Measurements from ENCODE around the gene MOCOS.

The MOCOS gene

GRCh38 chr18:36284268-36284667, 97.0 kb downstream of the MOCOS start:
- no peaks in the 10 kb centered on the region for H3K9me2 ChIP-seq (ENCODE audit: low read depth, low read length)
- H4K20me1 ChIP-seq (ENCODE audit: insufficient read depth, low read length), result no peaks in the 10 kb centered on the region
- no peaks in the 10 kb centered on the region for H3K4me1 ChIP-seq (ENCODE audit: insufficient read depth, low read length, severe bottlenecking)
- no peaks in the 10 kb centered on the region for H3K36me3 ChIP-seq (ENCODE audit: insufficient read depth, low read length)
- H2AFZ ChIP-seq (ENCODE audit: low read length), result no peak overlapping the region
- no peaks in the 10 kb centered on the region for H3K27me3 ChIP-seq (ENCODE audit: insufficient read depth, low read length)
- no peak for TF ChIP-seq EZH2 (IDR thresholded peaks at IDR 0.05; ENCODE audit: borderline replicate concordance, low read length)
- TF ChIP-seq, protein P1, sequence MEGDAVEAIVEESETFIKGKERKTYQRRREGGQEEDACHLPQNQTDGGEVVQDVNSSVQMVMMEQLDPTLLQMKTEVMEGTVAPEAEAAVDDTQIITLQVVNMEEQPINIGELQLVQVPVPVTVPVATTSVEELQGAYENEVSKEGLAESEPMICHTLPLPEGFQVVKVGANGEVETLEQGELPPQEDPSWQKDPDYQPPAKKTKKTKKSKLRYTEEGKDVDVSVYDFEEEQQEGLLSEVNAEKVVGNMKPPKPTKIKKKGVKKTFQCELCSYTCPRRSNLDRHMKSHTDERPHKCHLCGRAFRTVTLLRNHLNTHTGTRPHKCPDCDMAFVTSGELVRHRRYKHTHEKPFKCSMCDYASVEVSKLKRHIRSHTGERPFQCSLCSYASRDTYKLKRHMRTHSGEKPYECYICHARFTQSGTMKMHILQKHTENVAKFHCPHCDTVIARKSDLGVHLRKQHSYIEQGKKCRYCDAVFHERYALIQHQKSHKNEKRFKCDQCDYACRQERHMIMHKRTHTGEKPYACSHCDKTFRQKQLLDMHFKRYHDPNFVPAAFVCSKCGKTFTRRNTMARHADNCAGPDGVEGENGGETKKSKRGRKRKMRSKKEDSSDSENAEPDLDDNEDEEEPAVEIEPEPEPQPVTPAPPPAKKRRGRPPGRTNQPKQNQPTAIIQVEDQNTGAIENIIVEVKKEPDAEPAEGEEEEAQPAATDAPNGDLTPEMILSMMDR (IDR thresholded peaks at IDR 0.05; ENCODE audit: low read length), result no peak
- H3K9me3 ChIP-seq (ENCODE audit: low read length), result no peaks in the 10 kb centered on the region
- H3K79me2 ChIP-seq (ENCODE audit: insufficient read depth, low read length), result no peaks in the 10 kb centered on the region
- no peaks in the 10 kb centered on the region for H3F3A ChIP-seq (ENCODE audit: insufficient read depth, low read length)
- H3K4me2 ChIP-seq (ENCODE audit: low read length), result no peak overlapping the region
- H3K4me3 ChIP-seq (ENCODE audit: low read depth, low read length, poor library complexity, severe bottlenecking), result no peak overlapping the region
- H3K9ac ChIP-seq (ENCODE audit: low read length), result no peak overlapping the region
- H3K27ac ChIP-seq (ENCODE audit: low read depth, low read length, poor library complexity, severe bottlenecking), result no peak overlapping the region

- Histone ChIP-seq H3K4me2 (ENCODE audit: low read length) (no peak overlapping the region), H3K4me3 (ENCODE audit: low read depth, low read length, poor library complexity, severe bottlenecking) (no peak overlapping the region), H4K20me1 (ENCODE audit: insufficient read depth, low read length) (no peaks in the 10 kb centered on the region), H3K79me2 (ENCODE audit: insufficient read depth, low read length) (no peaks in the 10 kb centered on the region), H2AFZ (ENCODE audit: low read length) (no peak overlapping the region), H3K27me3 (ENCODE audit: insufficient read depth, low read length) (no peaks in the 10 kb centered on the region), H3K9me2 (ENCODE audit: low read depth, low read length) (no peaks in the 10 kb centered on the region), H3K4me1 (ENCODE audit: insufficient read depth, low read length, severe bottlenecking) (no peaks in the 10 kb centered on the region), H3K36me3 (ENCODE audit: insufficient read depth, low read length) (no peaks in the 10 kb centered on the region), H3K27ac (ENCODE audit: low read depth, low read length, poor library complexity, severe bottlenecking) (no peak overlapping the region), H3K9me3 (ENCODE audit: low read length) (no peaks in the 10 kb centered on the region), H3F3A (ENCODE audit: insufficient read depth, low read length) (no peaks in the 10 kb centered on the region), H3K9ac (ENCODE audit: low read length) (no peak overlapping the region)
- TF ChIP-seq EZH2 (IDR thresholded peaks at IDR 0.05; ENCODE audit: borderline replicate concordance, low read length), result no peak
- TF ChIP-seq, protein P1 (IDR thresholded peaks at IDR 0.05; ENCODE audit: low read length), result peak; percentile 90
Measured at GRCh38 chr18:36284671-36285295, 97.5 kb downstream of the MOCOS start.

- H3K79me2 ChIP-seq (ENCODE audit: insufficient read depth, low read length), result no peaks in the 10 kb centered on the region
- no peaks in the 10 kb centered on the region for H3K27me3 ChIP-seq (ENCODE audit: insufficient read depth, low read length)
- H3K4me2 ChIP-seq (ENCODE audit: low read length), result no peak overlapping the region
- H3K4me3 ChIP-seq (ENCODE audit: low read depth, low read length, poor library complexity, severe bottlenecking), result no peak overlapping the region
- no peak overlapping the region for H3K27ac ChIP-seq (ENCODE audit: low read depth, low read length, poor library complexity, severe bottlenecking)
- H3K4me1 ChIP-seq (ENCODE audit: insufficient read depth, low read length, severe bottlenecking), result no peaks in the 10 kb centered on the region
- no peak overlapping the region for H2AFZ ChIP-seq (ENCODE audit: low read length)
- H3K9me2 ChIP-seq (ENCODE audit: low read depth, low read length), result no peaks in the 10 kb centered on the region
- no peak for TF ChIP-seq EZH2 (IDR thresholded peaks at IDR 0.05; ENCODE audit: borderline replicate concordance, low read length)
- TF ChIP-seq, protein P1 (IDR thresholded peaks at IDR 0.05; ENCODE audit: low read length), result no peak
- no peaks in the 10 kb centered on the region for H4K20me1 ChIP-seq (ENCODE audit: insufficient read depth, low read length)
- no peaks in the 10 kb centered on the region for H3F3A ChIP-seq (ENCODE audit: insufficient read depth, low read length)
- H3K9ac ChIP-seq (ENCODE audit: low read length), result no peak overlapping the region
- H3K36me3 ChIP-seq (ENCODE audit: insufficient read depth, low read length), result no peaks in the 10 kb centered on the region
- H3K9me3 ChIP-seq (ENCODE audit: low read length), result no peaks in the 10 kb centered on the region
Measured at GRCh38 chr18:36287653-36288052, 100.4 kb downstream of the MOCOS start.

Measured in OCI-LY1 (cell line).